Inflammatory macrophage treated with lipopolysaccharide for 4 hours (primary cell): ENCODE data around the gene PER1.
A peak's percentile ranks its signal among the peaks of the same experiment; 100 is the strongest.
"Not testable (repeated sequence)": the region's sequence is repeated elsewhere in the genome, so short reads cannot be mapped to it uniquely, and the experiment has no call there.

Source experiments
- DNase-seq: peaks from one replicate; pipeline ENCODE4 v3.0.0-alpha.2; 2020

The PER1 gene

DNA sequence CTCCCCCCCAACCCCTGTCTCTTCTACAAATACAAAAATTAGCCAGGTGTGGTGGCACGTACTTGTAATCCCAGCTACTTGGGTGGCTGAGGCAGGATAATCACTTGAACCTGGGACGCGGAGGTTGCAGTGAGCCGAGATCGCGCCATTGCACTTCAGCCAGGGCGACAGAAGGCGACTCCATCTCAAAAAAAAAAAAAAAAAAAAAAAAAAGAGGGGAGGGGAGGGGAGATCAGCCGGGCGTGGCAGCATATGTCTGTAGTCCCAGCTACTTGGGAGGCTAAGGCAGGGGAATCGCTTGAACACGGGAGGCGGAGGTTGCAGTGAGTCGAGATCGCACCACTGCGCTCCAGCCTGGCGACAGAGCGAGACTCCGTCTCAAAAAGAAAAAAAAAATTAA lies 18.0 kb upstream of the PER1 start:
- not testable (repeated sequence) for DNase-seq

DNA sequence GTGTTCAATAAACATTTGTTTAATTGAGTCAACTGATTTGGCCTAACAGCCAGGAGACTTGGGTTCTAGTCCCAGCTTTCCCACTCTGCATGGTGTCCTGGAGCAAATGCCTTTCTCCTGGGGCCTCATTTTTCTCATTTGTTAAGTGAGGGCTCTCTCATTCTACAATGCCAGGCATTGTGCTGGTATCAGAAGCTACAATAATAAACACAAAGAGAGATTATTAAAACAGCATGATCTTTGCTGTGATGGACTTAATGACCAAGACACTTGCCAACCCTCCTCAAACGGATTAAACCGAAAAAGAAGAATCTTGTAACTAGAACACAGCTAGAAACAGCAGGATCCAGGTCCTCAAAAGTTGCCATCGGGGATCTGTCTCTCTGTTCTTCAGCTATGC lies 15.3 kb upstream of the PER1 start:
- DNase-seq: no peak

DNA sequence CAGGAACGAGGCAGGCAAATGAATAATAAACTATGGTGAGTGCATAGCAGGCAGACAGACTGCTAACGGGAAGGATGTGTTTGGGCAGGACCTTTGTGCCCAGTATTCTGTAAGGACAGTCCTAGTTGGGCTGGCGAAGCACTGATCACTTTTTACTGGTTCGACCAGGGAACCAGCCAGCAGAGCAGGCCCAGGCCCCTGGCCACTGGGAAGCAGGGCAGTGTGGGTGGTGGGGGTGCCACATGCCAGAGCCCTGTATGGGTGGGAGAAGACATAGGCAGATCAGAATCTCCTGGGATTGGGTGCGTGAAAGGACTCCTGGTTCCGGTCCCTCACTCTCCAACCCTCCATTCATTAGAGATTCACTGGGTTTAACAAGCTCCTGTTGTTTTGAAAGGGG lies 14.5 kb upstream of the PER1 start:
- DNase-seq: no peak

DNA sequence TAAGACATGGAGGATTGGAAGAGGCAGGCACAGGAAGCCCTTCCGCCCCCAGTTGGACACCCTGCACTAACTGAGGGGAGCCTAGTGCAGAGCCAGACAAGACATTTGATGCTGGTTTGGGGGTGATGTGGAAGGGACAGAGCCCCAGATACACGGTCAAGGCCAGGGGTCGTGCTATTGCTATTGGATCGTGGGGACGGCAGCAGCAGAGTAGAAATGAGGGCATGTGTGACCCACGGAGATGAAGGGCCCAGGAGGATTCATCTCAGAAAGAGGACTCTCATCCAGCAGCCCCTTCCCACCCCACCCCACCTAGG lies 12.6 kb upstream of the PER1 start:
- no peak for DNase-seq

DNA sequence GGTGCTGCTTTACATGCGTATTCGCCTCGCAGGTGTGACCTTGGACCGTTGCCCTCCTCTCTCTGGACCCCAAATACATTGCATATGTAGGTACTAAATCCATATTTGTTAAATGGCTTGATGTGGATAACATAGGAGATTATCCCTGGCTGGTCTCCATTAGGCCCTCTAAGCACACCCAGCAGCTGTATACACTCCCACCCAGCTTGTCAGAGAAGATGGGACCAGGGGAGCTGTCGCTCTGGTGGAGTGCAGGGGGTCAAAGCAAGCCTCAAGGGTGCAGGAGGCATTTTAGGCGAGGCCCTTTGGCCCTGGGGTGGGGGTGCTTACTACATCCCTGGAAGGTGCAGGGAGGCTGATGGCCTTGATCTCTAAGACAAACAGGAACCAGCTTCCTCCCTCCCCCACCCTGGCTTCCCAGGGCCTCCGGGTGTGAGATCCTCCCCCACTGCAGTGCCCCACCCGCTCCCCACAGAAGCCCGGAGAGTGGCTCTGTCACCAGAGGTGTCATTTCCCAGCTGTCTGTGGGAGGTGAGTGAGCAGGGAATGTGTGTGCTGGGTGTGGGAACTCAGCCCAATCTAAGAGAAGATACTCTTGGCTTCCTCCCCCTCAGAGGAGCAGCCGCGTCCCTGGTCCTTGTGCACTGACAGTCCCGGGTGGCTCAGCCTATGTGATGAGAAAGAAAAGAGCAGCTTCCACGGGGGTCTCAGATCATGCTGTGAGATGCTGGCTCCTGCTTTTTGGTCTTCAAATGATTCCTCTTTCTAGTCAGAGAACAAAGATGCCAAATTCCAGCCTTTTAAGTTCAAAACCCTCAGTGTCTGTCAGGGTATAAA lies 12.0 kb upstream of the PER1 start:
- peak; percentile 75 for DNase-seq

DNA sequence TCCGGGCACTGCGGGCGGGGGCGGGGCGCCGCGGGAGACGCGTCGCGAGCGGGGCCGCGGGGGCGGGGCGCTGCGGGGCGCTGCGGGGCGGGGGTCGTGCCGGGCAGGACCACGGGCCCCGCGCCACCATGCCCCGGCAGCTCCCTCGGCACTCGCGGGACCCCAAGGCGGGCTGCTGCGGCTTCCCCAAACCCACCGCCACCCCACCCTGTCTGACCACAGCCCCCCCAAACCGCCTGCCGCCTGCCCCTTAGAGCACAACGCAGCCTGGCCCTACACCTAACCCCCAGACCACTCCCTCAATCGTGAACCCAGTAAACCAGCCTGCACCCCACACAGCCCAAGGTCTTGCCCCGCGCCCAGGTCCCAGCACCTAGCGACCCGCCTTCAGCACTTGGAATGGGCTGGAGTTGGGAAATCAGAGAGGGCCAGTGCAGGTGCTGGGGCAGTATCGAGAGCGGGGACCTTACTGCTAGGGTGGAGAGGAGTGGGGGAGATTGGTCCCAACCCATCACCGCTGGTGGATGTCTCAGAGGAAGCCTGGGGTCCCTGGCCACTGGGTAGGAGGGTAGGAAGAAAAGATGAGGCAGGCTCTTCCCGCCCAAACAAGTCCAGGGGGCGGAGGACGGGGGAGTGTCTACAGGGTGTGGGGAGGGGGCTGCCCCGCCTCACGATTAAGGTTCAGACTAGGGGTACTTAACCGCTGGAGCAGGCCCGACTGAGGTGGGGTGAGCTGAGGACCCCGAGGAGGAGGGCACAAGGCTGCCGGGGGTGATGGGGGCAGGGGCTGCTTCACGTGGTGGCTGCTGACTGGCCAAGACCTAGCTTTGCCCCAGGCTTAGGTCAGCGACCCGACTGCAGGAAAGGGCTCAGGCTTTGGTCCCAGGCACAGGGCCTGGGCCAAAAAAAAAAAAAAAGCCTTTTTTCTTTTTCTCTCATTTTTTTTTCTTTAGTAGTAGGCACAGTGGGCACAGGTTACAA lies 11.1 kb upstream of the PER1 start:
- DNase-seq: no peak

DNA sequence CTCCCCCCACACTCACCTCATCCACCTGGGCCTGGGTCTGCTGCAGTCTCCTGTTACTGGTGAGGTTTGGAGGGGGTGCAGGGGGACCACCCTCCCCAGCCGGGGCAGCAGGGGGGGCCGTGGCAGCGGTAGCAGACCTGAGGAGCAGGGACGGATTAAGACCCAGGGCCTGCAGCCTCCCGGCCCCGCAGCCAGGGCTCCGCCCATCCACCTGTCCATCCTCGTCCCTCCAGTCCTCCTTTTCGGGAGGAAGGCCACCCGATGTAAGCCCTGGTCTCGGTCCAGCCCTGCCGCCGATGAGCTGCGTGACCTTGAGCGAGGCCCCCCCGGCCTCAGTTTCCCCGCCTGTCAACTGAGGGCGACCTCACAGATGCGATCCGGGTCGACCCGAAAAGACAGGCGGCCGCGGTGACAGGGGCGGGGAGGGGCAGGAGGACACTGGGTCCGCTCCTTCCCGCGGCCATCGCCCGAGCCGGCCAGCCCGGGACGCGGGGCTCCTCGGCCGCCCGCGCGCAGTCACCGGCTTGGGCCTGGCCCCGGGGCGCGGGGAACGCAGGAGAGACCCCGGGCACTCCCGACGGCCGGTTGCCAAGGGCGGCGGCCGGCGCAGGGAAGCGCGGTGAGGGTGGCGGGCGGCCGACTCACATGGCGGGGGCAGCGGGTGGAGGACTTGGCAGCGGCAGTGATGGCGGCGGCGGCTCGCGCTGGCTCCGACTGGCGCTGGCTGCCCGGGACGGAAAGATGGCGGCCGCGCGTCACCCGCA lies 10.2 kb upstream of the PER1 start, which contains the start of gene VAMP2:
Gene VAMP2, minus strand, starts transcription at position 716 of the 764 bp plus-strand sequence. Its CDS starts 69 bp downstream, at position 647.
- peak; percentile 76 for DNase-seq

DNA sequence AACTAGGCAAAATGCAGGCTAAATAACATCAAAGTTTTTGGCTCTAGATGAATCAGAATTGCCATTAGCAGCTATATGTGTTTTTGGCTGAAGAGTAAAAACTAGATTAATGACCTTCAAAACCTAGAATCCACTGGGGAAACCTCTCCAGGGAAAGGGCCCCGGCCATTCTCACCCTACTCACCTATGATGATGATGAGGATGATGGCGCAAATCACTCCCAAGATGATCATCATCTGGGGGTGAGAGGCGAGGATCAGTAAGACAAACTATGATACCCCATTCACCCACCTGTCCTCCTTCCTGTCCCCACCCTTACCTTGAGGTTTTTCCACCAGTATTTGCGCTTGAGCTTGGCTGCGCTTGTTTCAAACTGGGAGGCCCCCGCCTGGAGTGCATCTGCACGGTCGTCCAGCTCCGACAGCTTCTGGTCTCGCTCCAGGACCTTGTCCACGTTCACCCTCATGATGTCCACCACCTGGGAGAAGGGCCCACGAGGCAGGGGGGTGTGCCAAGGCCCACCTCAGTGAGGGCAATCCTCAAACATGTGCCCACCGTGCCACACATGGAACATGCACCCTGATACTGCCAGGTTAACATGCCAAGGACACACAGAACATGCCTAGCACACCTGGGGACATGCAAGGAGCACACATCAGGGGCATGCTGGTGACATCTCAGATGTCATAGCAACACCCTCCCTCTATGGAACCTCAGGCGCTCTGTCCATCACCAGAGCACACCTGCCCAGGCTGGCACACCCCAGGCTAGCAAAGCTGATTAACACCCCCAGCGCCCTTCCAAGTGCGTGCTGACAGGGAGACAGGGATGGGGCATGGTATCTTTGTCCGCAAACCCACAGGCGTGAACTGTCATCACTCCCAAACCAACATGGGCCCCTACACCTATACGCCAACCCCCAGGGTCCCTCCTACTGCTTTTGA lies 9.4 kb upstream of the PER1 start:
- no peak for DNase-seq

DNA sequence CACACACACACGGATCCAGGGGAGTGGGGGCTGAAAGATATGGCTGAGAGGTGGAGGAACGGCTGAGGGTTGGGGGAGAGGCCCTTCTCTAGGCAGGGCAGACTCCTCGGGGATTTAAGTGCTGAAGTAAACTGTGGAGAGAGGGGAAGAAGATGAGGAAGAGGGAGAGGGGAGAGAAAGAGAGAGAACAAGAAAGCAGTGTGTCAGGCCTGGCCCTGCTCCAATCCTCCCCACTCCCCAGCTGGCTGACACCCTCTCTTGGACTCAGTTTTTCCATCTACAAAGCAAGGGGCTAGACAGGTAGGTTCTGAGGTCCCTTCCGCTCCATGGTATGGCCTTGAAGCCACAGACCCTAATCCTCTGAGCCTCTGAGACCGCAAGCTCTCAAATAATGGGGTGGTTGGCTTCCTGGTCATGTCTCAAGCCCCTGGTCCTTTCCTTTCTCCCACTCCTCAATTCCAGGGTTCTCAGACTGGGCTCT lies 8.6 kb upstream of the PER1 start:
- DNase-seq: no peak

DNA sequence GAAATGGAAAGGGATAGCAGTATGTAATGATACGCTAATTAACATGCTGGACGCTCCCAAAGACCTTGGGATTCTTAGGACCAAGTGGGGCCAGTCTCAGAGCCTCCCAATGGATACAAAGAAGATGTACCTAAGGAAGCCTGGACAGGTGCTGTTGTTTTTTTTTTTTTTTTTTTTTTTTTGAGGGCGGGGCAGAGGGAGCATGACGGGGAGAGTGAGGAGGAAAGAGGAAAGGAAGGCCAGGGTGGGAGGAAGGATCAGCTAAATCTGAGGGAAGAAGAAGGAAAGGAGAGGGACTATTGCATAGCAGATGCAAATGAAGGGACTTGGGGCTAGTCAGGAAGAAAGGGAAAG lies 8.0 kb upstream of the PER1 start:
- no peak for DNase-seq

DNA sequence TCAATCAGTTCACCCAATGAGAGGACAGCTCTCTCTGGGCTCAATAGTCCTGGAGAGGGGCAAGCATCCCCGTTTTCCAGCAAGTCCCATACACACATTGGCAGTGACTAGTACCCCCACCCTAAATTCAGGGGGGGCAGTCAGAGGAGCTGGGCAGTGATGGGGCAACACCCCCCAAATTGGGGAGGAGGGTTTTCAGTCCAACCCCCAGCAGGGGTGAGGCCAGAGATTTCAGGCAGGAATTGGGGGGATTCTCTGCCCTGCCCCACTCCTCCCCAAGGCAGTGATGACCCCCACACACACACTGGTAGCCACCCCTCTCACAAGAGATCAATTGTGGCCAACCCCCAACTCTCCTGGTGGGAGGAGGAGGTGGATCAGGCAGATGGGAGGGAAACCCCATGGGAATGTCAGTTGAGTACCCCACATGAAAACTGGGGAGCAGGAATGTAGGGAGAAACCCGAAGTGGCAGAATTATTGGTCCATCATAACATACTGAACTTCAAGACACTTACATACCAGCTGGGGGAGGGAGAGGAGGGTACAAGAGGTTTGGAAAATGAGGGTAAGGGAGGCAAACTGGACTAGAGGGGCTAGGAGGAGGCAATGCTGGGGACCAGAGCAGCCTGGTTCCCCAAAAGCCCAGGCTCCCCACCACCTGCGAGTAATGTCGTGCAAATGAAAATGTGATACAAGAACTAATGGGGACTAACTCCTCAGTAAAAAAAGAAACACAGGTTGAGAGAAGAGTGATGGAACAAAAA lies 7.4 kb upstream of the PER1 start:
- DNase-seq: no peak

DNA sequence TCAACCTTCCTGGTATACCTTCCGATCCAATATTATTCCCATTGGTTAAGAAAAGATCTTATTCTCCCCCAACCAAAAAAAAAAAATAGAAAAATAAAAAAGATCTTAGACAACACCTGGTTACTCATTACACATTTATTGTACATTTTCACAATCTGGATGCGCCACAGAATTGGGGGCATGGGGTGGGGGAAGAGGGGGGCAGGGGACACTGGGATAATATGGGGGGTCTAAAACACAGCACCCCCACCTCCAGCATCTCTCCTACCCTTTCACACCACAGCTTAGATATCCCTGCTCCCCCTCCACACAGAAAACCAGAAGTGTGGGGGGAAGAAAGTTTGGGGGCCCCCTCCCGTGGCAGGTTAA lies 6.8 kb upstream of the PER1 start:
- DNase-seq: no peak

DNA sequence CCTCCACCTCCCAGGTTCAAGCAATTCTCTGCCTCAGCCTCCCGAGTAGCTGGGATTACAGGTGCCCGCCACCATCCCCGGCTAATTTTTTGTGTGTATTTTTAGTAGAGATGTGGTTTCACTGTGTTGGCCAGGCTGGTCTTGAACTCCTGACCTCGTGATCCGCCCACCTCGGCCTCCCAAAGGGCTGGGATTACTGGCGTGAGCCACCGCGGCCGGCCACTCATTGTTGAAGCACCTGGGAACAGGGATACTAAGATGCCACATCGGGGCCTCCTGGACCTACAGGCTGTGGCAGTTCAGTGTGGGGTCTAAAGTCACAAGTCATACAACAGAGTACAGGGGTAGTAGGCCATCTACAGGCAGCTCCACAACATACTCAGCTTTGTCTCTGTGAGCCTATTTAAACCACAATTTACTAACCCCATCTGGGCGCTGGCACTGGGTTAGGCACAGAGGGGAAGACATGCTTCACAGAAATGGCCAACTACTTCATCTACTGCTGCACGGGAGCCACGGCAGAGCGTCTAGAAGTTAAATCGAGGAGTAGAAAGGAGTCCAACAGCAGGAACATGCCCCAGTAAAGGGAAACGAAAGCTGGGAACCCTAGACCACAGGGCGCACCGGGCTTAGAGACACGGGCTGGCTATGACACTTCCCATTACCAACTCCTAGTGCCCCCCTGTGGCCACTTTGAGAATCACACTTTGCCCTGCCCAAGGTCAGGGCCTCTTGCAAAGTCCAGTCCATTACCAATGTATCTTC lies 6.2 kb upstream of the PER1 start:
- peak; percentile 97 for DNase-seq

DNA sequence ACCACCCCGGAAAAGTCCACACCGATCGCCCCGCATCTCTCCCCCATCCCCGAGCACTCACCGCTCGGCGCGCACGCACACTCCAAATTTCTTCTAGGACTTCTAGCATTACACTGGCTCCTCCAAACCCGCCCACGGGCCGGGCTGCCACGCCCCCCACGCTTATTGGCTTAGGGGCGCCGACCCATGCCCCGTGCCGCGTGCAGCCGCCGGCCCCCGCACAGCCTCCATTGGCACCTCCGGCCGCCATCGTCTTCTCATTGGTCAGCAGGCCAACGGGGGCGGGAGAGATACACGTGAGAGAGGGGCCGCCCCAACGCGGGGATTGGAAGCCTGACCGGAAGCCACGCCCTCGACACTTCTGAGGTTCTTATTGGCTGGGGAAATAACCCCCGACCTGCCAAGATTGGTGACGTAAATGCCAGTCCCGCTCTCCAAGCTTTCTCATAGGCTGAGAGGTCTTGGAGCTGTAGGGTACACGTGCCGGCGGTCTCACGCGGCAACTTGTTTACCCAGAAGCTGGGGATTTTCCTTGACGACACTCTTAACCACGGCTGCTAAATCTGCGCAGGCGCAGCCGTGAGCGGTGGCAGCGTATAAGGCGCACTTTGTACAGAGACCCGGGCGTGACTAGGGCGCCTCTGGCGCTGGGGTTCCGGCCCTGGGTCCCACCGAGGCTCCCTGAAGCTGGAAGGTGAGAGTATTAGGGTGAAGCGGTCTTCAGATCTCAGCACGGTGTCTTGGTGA lies 4.2 kb upstream of the PER1 start:
- DNase-seq: peak; percentile 100

DNA sequence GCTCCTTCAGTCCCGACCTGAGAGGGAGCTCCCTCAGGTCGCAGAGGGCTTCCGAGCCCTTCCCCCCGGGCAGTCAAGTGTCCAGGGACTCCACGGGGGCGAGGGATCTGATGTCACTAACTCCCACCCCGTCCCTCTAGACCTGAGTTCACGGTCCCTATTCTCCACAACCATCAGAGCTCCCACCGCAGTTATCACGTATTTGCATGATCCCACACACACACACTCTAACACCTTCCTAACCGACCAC lies 3.7 kb upstream of the PER1 start:
- DNase-seq: no peak

DNA sequence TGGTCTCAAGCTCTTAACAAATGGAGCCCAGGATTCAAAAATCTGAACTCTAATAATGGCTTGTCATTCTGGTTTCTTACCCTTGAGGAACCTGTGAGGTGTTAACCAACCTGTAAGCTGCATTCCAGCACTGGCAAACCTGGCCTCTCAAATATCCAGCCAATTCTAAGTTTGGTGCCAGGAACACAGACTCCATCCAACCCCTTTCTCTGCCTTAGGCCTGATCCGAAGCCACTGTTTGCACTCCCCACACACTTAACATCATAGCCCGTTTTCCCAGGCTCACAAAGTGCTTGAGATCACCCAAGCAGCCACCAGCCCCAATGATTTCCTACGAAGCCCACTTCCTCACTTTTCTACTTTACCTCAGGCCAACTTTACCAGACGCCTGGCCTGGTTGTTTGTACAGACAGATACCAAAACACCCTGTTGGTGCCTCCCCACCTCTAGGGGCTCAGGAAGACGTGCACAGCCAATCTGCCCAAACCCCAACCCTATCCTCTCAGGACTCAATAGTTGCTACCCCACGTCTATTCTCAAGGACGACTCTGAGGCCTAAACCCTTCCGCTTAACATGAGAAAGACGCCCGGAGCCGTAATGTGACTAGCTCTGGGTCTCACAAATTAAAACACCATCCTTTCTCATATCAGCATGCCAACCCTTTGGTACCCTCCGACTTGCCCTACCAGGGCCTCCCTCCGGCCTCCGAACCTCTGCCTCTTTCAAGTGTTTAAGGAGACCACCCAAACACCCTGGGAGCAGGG lies 3.2 kb upstream of the PER1 start:
- DNase-seq: no peak

DNA sequence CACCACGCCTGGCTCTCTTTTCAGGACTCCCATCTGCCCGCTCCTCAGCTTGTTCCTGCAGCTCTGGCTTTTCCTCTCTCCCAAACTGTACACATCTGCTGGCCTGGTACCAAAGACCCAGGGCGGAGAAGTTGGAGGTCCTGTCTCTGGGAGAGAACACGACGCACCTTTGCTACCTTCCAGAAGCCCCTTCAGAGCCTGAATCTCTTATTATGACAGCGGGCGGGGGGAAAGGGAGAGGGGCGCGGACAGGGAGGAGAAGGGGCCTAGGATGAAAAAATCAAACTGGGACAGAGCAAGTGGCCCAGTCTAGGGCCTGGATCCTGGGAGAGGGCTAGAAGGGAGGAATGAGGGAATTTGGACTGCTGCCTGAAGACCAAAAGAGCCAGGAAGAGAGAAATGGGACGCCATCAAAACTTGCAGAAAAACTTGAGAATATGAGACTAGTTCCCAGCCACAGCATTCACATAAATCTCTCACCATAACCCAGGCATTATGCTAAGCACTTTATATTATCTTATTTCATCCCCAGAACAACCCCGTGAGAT lies 2.5 kb upstream of the PER1 start:
- DNase-seq: no peak

DNA sequence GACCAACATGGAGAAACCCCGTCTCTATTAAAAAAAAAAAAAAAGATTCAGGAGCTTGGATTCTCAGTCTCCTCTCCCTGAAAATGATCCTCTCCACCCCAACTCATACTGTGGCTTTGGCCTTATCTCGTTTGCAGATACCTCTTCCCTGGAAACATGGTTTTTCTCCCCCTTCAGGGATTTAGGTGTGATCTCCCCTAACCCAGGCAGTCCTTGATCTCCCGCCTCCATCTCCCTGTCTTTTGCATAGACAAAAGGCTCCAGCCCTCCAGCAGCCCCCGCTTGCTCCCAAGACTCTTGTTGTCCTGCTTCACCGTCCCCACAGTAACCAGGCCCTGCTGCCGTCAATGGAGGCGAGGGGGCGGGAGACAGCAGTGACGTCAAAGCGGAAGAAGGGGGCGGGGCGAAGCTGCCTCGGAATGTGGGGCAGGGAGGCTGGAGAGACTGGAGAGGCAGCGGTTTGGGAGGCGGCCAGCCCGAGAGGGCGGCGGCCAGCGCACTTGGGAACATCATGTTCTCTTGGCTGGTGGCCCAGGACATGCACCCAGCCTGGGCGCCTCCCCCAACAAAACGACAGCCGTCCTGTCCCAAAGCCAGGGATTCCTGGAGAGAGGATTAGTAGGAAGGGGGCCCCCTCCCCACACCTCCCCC lies 1.9 kb upstream of the PER1 start:
- peak; percentile 95 for DNase-seq
